Cardiac septum (tissue), 1 donor: ENCODE measurements around the gene ADGRB3. TPM values are rescaled to one million over a fixed set of nuclear protein-coding genes. Genes with fewer than 3 reads are reported as not detected.
"Not testable (repeated sequence)": the region's sequence is repeated elsewhere in the genome, so short reads cannot be mapped to it uniquely, and the experiment has no call there.

Source experiments
- DNase-seq: peaks from one replicate; pipeline ENCODE4 v3.0.0-alpha.2; 2020; ENCODE audit warnings: low spot score
- intact Hi-C: fragments of 100-400 bp; cut with DNase I; formaldehyde crosslinking; loops from one replicate; pipeline ENCODE4 v1.14.0; 2022
- total RNA-seq: library from RNA; stranded (reverse); fragmentation: NEBNext Ultra II Directional; extraction: Animal tissue kit (Norgen Biotek cat#: 25700); gene quantifications from one replicate; pipeline ENCODE4 v1.2.1, GENCODE V29; 2021
- donor health status: DM: no; HTN: no; CAD: no.

Gene ADGRB3
- total RNA-seq, 1 donor from 2014 or later, result 0.51 TPM

GRCh38 chr6:69416776-69417175 lies 781.7 kb downstream of the ADGRB3 start:
- intact Hi-C loops, result no loop called here
- DNase-seq, result no peak

DNA sequence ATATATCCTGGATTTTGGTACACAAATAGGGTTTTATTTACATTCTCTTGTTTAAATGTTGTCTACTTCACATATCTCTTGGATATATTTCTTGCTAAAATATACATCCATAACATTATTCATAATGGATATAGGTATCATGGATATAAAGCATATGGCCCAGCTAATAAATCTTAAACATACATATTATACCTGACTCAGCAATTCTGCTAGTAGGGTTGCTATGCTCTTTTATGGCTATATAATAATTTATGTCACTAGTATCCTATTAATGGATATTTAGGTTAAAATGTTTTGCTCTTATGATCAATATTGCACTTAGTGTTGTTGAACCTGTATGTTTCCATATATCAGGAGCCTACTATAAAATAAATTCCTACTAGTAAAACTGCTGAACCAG lies 786.2 kb downstream of the ADGRB3 start:
- intact Hi-C loops, result no loop called here
- no peak for DNase-seq

- DNase-seq, result no peak
- intact Hi-C loops, result no loop called here
Observed at GRCh38 chr6:69422020-69422419, 786.9 kb downstream of the ADGRB3 start.

DNA sequence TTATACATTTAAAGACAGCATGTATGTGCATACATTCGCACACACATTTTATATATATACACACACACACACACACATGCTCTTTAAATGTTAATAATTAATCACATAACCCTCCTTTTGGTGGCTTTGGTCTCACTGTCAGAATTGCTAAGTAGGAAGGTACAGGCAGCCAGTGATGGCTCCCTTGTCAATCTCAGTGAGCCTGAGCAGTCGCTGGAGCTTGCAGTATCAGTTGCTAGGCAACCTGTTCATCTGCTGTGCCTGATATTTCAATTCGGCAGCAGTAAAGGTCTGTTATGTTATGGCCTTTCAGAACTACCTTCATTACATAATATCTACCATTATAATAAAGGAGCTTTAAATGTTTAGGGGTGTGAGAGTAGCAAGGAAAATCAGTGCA lies 787.4 kb downstream of the ADGRB3 start:
- no peak for DNase-seq
- intact Hi-C loops, result no loop called here

- no peak for DNase-seq
- intact Hi-C loops, result no loop called here
Observed at GRCh38 chr6:69423785-69424184, 788.7 kb downstream of the ADGRB3 start.

- no peak for DNase-seq
- intact Hi-C loops, result no loop called here
Observed at GRCh38 chr6:69424581-69424980, 789.5 kb downstream of the ADGRB3 start.

GRCh38 chr6:69427882-69428281 lies 792.8 kb downstream of the ADGRB3 start:
- DNase-seq, result no peak

DNA sequence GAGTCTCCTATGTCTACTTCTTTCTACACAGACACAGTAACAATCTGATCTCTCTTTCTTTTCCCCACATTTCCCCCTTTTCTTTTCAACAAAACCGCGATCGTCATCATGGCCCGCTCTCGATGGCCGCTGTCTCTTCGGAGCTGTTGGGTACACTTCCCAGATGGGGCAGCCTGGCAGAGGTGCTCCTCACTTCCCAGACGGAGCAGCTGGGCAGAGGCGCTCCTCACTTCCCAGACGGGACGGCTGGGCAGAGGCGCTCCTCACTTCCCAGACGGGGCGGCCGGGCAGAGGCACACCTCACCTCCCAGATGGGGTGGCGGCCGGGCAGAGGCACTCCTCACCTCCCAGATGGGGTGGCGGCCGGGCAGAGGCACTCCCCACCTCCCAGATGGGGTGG lies 797.1 kb downstream of the ADGRB3 start:
- intact Hi-C loops, DNase-seq: not testable (repeated sequence)

More at GRCh38 chr6:69427882-69428281, 792.8 kb downstream of the ADGRB3 start:
- intact Hi-C loops, result no loop called here

DNA sequence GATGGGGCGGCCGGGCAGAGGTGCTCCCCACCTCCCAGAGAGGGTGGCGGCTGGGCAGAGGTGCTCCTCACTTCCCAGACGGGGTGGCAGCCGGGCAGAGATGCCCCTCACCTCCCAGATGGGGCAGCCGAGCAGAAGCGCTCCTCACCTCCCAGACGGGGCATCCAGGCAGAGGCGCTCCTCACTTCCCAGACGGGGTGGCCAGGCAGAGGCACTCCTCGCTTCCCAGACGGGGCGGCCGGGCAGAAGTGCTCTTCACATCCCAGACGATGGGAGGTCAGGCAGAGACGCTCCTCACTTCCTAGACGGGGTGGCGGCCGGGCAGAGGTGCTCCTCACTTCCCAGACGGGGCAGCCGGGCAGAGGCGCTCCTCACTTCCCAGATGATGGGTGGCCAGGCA lies 798.0 kb downstream of the ADGRB3 start:
- DNase-seq, intact Hi-C loops: not testable (repeated sequence)

DNA sequence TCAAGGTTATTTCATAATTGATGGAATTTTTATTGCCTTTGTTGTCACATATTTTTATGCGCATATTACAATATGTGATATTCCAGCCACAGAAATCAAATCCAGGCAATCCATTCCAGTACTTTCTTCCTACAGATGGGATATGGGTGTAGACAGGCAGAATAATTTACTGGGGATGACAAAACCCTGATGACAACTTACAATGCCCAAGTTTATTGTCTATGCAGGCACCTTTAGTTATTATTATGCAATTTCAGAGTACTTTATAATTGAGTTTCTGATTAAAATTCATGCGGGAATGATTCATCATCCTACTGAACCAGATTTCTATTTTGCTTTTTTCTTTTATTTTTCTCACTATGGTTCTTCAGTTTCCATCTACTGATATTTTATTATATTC lies 803.0 kb downstream of the ADGRB3 start:
- intact Hi-C loops, result no loop called here
- no peak for DNase-seq
